Fibroblast of lung (primary cell): ENCODE data around the gene UFC1. TPM values are rescaled to one million over a fixed set of nuclear protein-coding genes. Genes with fewer than 3 reads are reported as not detected.
A peak's percentile ranks its signal among the peaks of the same experiment; 100 is the strongest.

Experiments used
- DNase-seq, 2 donors: peaks; one replicate each; pipeline versions ENCODE4 v3.0.0 to v3.0.0-alpha.2; 2010; ENCODE audit warnings: low read depth in 2 of 2
- H2AFZ ChIP-seq: 2 replicates; pipeline ENCODE4 v1.5.1; 2012; ENCODE audit warnings: low read length, control low read depth, inconsistent platforms
- H3K27ac ChIP-seq: 2 replicates; pipeline ENCODE4 v1.5.1; 2011; ENCODE audit warnings: low read length, control low read depth; ENCODE audit not compliant: insufficient read depth
- H3K27me3 ChIP-seq: 2 replicates; pipeline ENCODE4 v1.5.1; 2011; ENCODE audit warnings: mild to moderate bottlenecking, low read length; ENCODE audit not compliant: control insufficient read depth, insufficient read depth
- H3K36me3 ChIP-seq: 2 replicates; pipeline ENCODE4 v1.5.1; 2011; ENCODE audit warnings: low read length; ENCODE audit not compliant: control insufficient read depth, insufficient read depth
- H3K4me1 ChIP-seq: 2 replicates; pipeline ENCODE4 v1.5.1; 2011; ENCODE audit warnings: low read length; ENCODE audit not compliant: control insufficient read depth, insufficient read depth; ENCODE audit errors: extremely low read depth
- H3K4me2 ChIP-seq: 2 replicates; pipeline ENCODE4 v1.5.1; 2011; ENCODE audit warnings: low read length, control low read depth; ENCODE audit not compliant: insufficient read depth; ENCODE audit errors: extremely low read depth
- H3K4me3 ChIP-seq, 4 experiments: fragments of 200-600 bp in 1 of 4; sonication (generic) in 1 of 4; replicated peaks in 1 of 4; 2 replicates each; pipeline ENCODE4 v1.5.1; 2011 to 2016; ENCODE audit warnings: low read length in 4 of 4, low read depth in 3 of 4, mild to moderate bottlenecking in 3 of 4, control low read depth in 2 of 4, inconsistent platforms in 1 of 4, mixed read lengths in 1 of 4; ENCODE audit not compliant: insufficient read depth in 1 of 4; ENCODE audit errors: control extremely low read depth in 1 of 4
- H3K79me2 ChIP-seq: 2 replicates; pipeline ENCODE4 v1.5.1; 2012; ENCODE audit warnings: mild to moderate bottlenecking, low read length, inconsistent platforms; ENCODE audit not compliant: control insufficient read depth, insufficient read depth
- H3K9ac ChIP-seq: 2 replicates; pipeline ENCODE4 v1.5.1; 2011; ENCODE audit warnings: mild to moderate bottlenecking, low read length, control low read depth; ENCODE audit not compliant: insufficient read depth
- H3K9me3 ChIP-seq: 2 replicates; pipeline ENCODE4 v1.5.1; 2012; ENCODE audit warnings: low read depth, low read length; ENCODE audit not compliant: control insufficient read depth, insufficient read depth
- H4K20me1 ChIP-seq: 2 replicates; pipeline ENCODE4 v1.5.1; 2011; ENCODE audit warnings: low read length; ENCODE audit not compliant: control insufficient read depth, insufficient read depth; ENCODE audit errors: extremely low read depth
- EZH2 ChIP-seq: IDR thresholded peaks from 2 replicates; pipeline ENCODE4 v1.5.1; 2012; ENCODE audit warnings: low read length, control low read depth, mild to moderate bottlenecking; ENCODE audit errors: missing control alignments
- polyA plus RNA-seq, 2 donors: library from polyadenylated mRNA; depleted of rRNA in 1 of 2; stranded (reverse) in 1 of 2; unstranded in 1 of 2; fragments of >200 nt; gene quantifications; 2 replicates each; pipeline ENCODE4 v1.2.1, GENCODE V29; 2011 to 2012; ENCODE audit warnings: missing spikeins in 1 of 2
- total RNA-seq: library from RNA; depleted of rRNA; stranded (reverse); fragments of >200 nt; gene quantifications from 2 replicates; pipeline ENCODE4 v1.2.1, GENCODE V29; 2014
- TF ChIP-seq, protein P1 (sequence below), 2 donors: IDR thresholded peaks in 1 of 2; conservative IDR thresholded peaks in 1 of 2; 1 replicate in 1 of 2; 2 replicates in 1 of 2; pipeline ENCODE4 v1.5.1; 2011 to 2012; ENCODE audit warnings: low read length in 2 of 2, control low read depth in 1 of 2, inconsistent platforms in 1 of 2, low read depth in 1 of 2, mild to moderate bottlenecking in 1 of 2

UFC1 gene
- total and polyA plus RNA-seq, 2 donors (not counting 1 experiment from before 2014, with no cell fraction given): 87.0 to 154 TPM

DNA sequence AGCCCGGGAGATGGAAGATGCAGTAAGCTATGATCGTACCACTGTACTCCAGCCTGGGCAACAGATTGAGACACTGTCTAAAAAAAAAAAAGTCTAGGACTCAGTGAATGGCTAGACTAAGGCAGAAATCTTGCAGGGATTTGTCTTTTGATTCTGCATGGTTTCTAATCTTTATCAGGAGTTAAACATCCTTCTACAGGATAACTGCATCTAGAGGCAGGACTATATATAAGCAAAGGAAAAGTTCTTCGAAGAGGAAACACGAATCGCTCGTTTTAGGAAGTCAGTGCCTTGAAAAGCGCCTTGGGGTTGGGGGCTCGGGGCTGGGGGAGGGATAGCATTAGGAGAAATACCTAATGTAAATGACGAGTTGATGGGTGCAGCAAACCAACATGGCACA is 602 bp upstream of the UFC1 start:
- Histone ChIP-seq H3K9ac (no peak overlapping the region), H3K79me2 (peaks cover 1% of the 10 kb centered on the region), H3K4me2 (peak overlapping the region; percentile 28), H3K4me3 (peak overlapping the region; percentile 87 to 99 (median 96)), H2AFZ (peak overlapping the region; percentile 40), H3K27ac (peak overlapping the region; percentile 100), H3K4me1 (no peaks in the 10 kb centered on the region), H3K9me3 (no peaks in the 10 kb centered on the region), H4K20me1 (no peaks in the 10 kb centered on the region), H3K27me3 (no peaks in the 10 kb centered on the region), H3K36me3 (peaks cover 8% of the 10 kb centered on the region)
- no peak for DNase-seq
- TF ChIP-seq, protein P1, sequence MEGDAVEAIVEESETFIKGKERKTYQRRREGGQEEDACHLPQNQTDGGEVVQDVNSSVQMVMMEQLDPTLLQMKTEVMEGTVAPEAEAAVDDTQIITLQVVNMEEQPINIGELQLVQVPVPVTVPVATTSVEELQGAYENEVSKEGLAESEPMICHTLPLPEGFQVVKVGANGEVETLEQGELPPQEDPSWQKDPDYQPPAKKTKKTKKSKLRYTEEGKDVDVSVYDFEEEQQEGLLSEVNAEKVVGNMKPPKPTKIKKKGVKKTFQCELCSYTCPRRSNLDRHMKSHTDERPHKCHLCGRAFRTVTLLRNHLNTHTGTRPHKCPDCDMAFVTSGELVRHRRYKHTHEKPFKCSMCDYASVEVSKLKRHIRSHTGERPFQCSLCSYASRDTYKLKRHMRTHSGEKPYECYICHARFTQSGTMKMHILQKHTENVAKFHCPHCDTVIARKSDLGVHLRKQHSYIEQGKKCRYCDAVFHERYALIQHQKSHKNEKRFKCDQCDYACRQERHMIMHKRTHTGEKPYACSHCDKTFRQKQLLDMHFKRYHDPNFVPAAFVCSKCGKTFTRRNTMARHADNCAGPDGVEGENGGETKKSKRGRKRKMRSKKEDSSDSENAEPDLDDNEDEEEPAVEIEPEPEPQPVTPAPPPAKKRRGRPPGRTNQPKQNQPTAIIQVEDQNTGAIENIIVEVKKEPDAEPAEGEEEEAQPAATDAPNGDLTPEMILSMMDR (conservative IDR thresholded peaks at IDR 0.05 in 1 of 2, IDR thresholded peaks at IDR 0.05 in 1 of 2; ENCODE audit: low read depth in 1 of 2, low read length in 2 of 2): no peak
- TF ChIP-seq EZH2: no peak

DNA sequence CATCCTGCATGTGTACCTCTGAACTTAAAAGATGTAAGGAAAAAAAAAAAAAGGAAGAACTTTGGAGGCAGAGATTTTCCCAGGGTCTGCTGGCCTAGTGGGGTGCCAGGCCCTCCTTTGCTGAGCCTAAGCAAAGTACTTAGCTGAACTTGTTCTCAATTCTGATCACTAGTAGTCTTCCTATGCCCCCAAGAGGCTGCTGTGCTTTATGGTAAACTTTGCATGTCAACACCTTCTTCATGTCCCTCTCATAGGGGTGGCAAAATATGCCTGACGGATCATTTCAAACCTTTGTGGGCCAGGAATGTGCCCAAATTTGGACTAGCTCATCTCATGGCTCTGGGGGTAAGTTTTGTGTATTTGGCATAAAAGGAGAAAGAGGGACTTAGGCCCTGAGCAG is 4.1 kb downstream of the UFC1 start:
- Histone ChIP-seq H3K27ac (no peak overlapping the region), H2AFZ (no peak overlapping the region), H4K20me1 (no peaks in the 10 kb centered on the region), H3K4me2 (no peak overlapping the region), H3K9ac (no peak overlapping the region), H3K4me1 (peaks cover 7% of the 10 kb centered on the region), H3K27me3 (no peaks in the 10 kb centered on the region), H3K79me2 (peaks cover 17% of the 10 kb centered on the region), H3K4me3 (no peak overlapping the region), H3K36me3 (peaks cover 20% of the 10 kb centered on the region), H3K9me3 (no peaks in the 10 kb centered on the region)
- TF ChIP-seq, protein P1 (conservative IDR thresholded peaks at IDR 0.05 in 1 of 2, IDR thresholded peaks at IDR 0.05 in 1 of 2; ENCODE audit: low read depth in 1 of 2, low read length in 2 of 2): no peak
- no peak for TF ChIP-seq EZH2
- no peak for DNase-seq

DNA sequence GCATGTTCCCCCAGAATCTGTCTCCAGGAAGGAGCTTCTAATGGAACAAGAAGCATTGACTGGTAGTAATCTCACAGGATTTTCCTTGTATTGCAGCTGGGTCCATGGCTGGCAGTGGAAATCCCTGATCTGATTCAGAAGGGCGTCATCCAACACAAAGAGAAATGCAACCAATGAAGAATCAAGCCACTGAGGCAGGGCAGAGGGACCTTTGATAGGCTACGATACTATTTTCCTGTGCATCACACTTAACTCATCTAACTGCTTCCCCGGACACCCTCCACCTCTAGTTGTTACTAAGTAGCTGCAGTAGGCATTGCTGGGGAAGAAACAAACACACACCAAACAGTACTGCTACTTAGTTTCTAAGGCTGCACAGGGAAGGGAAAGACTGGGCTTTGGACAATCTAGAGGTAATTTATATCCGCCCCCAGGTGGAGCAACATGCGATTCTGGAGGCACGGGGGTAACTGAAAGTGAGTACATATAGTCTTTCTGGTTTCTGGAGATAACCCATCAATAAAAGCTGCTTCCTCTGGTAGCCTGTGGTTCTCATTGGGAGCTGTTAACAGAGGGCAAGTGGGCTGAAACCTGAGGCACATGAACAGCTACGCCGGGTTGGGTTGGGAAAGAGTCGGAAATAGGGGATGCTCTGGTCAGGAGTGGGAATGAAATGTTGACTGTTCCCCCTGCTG is 4.7 kb downstream of the UFC1 start:
- Histone ChIP-seq H3K36me3 (peaks cover 20% of the 10 kb centered on the region), H4K20me1 (no peaks in the 10 kb centered on the region), H3K9me3 (no peaks in the 10 kb centered on the region), H3K4me1 (peaks cover 7% of the 10 kb centered on the region), H3K4me2 (peak overlapping the region; percentile 49), H3K27me3 (no peaks in the 10 kb centered on the region), H3K4me3 (peak overlapping the region in 2 of 4 experiments; percentile 71 to 93), H2AFZ (no peak overlapping the region), H3K9ac (no peak overlapping the region), H3K27ac (peak overlapping the region; percentile 68), H3K79me2 (peaks cover 17% of the 10 kb centered on the region)
- DNase-seq: no peak
- TF ChIP-seq, protein P1 (conservative IDR thresholded peaks at IDR 0.05 in 1 of 2, IDR thresholded peaks at IDR 0.05 in 1 of 2; ENCODE audit: low read depth in 1 of 2, low read length in 2 of 2): no peak
- TF ChIP-seq EZH2: no peak
